Neural cell (in vitro differentiated cells): ENCODE measurements around the gene DSCAM. TPM values are rescaled to one million over a fixed set of nuclear protein-coding genes. Genes with fewer than 3 reads are reported as not detected.

Experiments
- H2AFZ ChIP-seq: fragments of 200-600, 300-800 bp; sonication (generic), shearing (Covaris generic); 2 replicates; pipeline ENCODE4 v1.6.0; 2014; ENCODE audit warnings: low read depth, mild to moderate bottlenecking, antibody characterized with exemption, low read length, moderate library complexity
- H3F3A ChIP-seq: fragments of 200-600 bp; shearing (Covaris generic); 2 replicates; pipeline ENCODE4 v1.6.1; 2016; ENCODE audit warnings: mild to moderate bottlenecking, moderate library complexity, mixed read lengths, antibody characterized with exemption, low read length; ENCODE audit not compliant: insufficient read depth, poor library complexity, severe bottlenecking
- H3K27ac ChIP-seq: fragments of 200-600, 300-800 bp; sonication (generic), shearing (Covaris generic); 2 replicates; pipeline ENCODE4 v1.5.1; 2014; ENCODE audit warnings: mild to moderate bottlenecking, low read length, moderate library complexity
- H3K27me3 ChIP-seq: fragments of 300-800, 200-600 bp; sonication (generic), shearing (Covaris generic); 2 replicates; pipeline ENCODE4 v1.6.0; 2014; ENCODE audit warnings: mild to moderate bottlenecking, low read depth, low read length, moderate library complexity; ENCODE audit not compliant: insufficient read depth
- H3K36me3 ChIP-seq: fragments of 300-800, 200-600 bp; sonication (generic), shearing (Covaris generic); 2 replicates; pipeline ENCODE4 v1.5.1; 2014; ENCODE audit warnings: mild to moderate bottlenecking, antibody characterized with exemption, low read length, moderate library complexity; ENCODE audit not compliant: insufficient read depth
- H3K4me2 ChIP-seq: fragments of 300-800, 200-600 bp; sonication (generic), shearing (Covaris generic); 2 replicates; pipeline ENCODE4 v1.6.0; 2014; ENCODE audit warnings: mild to moderate bottlenecking, low read length
- H3K4me3 ChIP-seq: fragments of 300-800, 200-600 bp; sonication (generic), shearing (Covaris generic); 2 replicates; pipeline ENCODE4 v1.5.1; 2014; ENCODE audit warnings: mild to moderate bottlenecking, low read length, moderate library complexity
- H3K79me2 ChIP-seq: fragments of 200-600 bp; shearing (Covaris generic); replicated peaks from 2 replicates; pipeline ENCODE4 v1.6.0; 2014; ENCODE audit warnings: mild to moderate bottlenecking, low read length, moderate library complexity; ENCODE audit not compliant: insufficient read depth
- H3K9ac ChIP-seq: fragments of 300-800, 200-600 bp; sonication (generic), shearing (Covaris generic); 2 replicates; pipeline ENCODE4 v1.6.1; 2016; ENCODE audit warnings: mild to moderate bottlenecking, low read length, mixed read lengths
- H3K9me2 ChIP-seq: fragments of 200-600 bp; shearing (Covaris generic); 2 replicates; pipeline ENCODE4 v1.6.1; 2016; ENCODE audit warnings: mild to moderate bottlenecking, low read length, mixed read lengths; ENCODE audit not compliant: insufficient read depth
- H3K9me3 ChIP-seq: fragments of 200-600, 300-800 bp; sonication (generic), shearing (Covaris generic); 2 replicates; pipeline ENCODE4 v1.6.1; 2016; ENCODE audit warnings: mild to moderate bottlenecking, mixed run types, low read length, moderate library complexity, mixed read lengths
- H4K20me1 ChIP-seq: fragments of 200-600 bp; shearing (Covaris generic); 2 replicates; pipeline ENCODE4 v1.6.1; 2016; ENCODE audit warnings: mild to moderate bottlenecking, mixed run types; ENCODE audit not compliant: insufficient read depth
- EP300 ChIP-seq: fragments of 450-650 bp; conservative IDR thresholded peaks from 2 replicates; pipeline ENCODE4 v1.6.1; 2014; ENCODE audit warnings: antibody characterized with exemption, mild to moderate bottlenecking, moderate library complexity; ENCODE audit not compliant: poor library complexity, severe bottlenecking
- EZH2 ChIP-seq: fragments of 200-600, 300-800 bp; shearing (Covaris generic), sonication (generic); IDR thresholded peaks from 2 replicates; pipeline ENCODE4 v1.6.1; 2014; ENCODE audit warnings: antibody characterized with exemption, low read length, borderline replicate concordance, mild to moderate bottlenecking; ENCODE audit not compliant: insufficient read depth, poor library complexity, severe bottlenecking
- MXI1 ChIP-seq: fragments of 450-650 bp; conservative IDR thresholded peaks from 2 replicates; pipeline ENCODE4 v1.6.1; 2014; ENCODE audit warnings: antibody characterized with exemption, mild to moderate bottlenecking; ENCODE audit not compliant: poor library complexity, severe bottlenecking
- POLR2AphosphoS5 ChIP-seq: IDR thresholded peaks from 2 replicates; pipeline ENCODE4 v1.6.1; 2012
- RAD21 ChIP-seq: fragments of 450-650 bp; conservative IDR thresholded peaks from 2 replicates; pipeline ENCODE4 v1.6.1; 2014; ENCODE audit warnings: antibody characterized with exemption, mild to moderate bottlenecking, moderate library complexity
- SMC3 ChIP-seq: fragments of 450-650 bp; conservative IDR thresholded peaks from 2 replicates; pipeline ENCODE4 v1.6.1; 2014; ENCODE audit warnings: antibody characterized with exemption, mild to moderate bottlenecking, moderate library complexity; ENCODE audit not compliant: poor library complexity
- TAF1 ChIP-seq: IDR thresholded peaks from 2 replicates; pipeline ENCODE4 v1.6.1; 2012; ENCODE audit warnings: low read depth
- polyA plus RNA-seq: library from polyadenylated mRNA; depleted of rRNA; stranded (reverse); fragments of >200 nt; gene quantifications from 2 replicates; pipeline ENCODE4 v1.2.3, GENCODE V29; 2014
- TF ChIP-seq, protein P1 (sequence below): IDR thresholded peaks from 2 replicates; pipeline ENCODE4 v1.6.1; 2012; ENCODE audit warnings: borderline replicate concordance
- TF ChIP-seq, protein P2 (sequence below): fragments of 450-650 bp; IDR thresholded peaks from 2 replicates; pipeline ENCODE4 v1.5.1; 2014; ENCODE audit warnings: antibody characterized with exemption, mild to moderate bottlenecking, moderate library complexity; ENCODE audit not compliant: poor library complexity, severe bottlenecking

The DSCAM gene
- polyA plus RNA-seq, 1 donor from 2014 or later, result 5.3 TPM

DNA sequence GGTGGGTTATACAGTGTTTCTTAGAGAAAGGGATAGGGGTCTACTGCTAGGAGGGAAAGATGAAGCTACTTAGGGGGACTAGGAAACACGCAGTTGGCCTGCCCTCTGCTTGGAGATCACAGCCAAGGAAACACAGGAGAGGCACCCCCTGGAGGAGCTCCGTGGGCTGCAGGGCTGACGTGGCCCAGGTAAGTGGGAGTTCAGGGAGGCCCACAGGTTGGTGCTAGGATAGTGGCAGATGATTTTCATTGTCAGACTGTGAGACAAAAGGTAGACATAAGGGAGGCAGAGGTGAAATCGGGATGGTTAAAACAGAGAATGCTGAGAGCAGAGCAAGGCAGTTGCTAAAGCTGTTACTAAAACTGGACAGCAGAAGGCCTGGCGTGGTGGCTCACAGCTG lies 463.0 kb downstream of the DSCAM start:
- TF ChIP-seq EZH2 (no peak), TAF1 (no peak), SMC3 (no peak)
- TF ChIP-seq, protein P1, sequence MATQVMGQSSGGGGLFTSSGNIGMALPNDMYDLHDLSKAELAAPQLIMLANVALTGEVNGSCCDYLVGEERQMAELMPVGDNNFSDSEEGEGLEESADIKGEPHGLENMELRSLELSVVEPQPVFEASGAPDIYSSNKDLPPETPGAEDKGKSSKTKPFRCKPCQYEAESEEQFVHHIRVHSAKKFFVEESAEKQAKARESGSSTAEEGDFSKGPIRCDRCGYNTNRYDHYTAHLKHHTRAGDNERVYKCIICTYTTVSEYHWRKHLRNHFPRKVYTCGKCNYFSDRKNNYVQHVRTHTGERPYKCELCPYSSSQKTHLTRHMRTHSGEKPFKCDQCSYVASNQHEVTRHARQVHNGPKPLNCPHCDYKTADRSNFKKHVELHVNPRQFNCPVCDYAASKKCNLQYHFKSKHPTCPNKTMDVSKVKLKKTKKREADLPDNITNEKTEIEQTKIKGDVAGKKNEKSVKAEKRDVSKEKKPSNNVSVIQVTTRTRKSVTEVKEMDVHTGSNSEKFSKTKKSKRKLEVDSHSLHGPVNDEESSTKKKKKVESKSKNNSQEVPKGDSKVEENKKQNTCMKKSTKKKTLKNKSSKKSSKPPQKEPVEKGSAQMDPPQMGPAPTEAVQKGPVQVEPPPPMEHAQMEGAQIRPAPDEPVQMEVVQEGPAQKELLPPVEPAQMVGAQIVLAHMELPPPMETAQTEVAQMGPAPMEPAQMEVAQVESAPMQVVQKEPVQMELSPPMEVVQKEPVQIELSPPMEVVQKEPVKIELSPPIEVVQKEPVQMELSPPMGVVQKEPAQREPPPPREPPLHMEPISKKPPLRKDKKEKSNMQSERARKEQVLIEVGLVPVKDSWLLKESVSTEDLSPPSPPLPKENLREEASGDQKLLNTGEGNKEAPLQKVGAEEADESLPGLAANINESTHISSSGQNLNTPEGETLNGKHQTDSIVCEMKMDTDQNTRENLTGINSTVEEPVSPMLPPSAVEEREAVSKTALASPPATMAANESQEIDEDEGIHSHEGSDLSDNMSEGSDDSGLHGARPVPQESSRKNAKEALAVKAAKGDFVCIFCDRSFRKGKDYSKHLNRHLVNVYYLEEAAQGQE, result no peak
- TF ChIP-seq, protein P2, sequence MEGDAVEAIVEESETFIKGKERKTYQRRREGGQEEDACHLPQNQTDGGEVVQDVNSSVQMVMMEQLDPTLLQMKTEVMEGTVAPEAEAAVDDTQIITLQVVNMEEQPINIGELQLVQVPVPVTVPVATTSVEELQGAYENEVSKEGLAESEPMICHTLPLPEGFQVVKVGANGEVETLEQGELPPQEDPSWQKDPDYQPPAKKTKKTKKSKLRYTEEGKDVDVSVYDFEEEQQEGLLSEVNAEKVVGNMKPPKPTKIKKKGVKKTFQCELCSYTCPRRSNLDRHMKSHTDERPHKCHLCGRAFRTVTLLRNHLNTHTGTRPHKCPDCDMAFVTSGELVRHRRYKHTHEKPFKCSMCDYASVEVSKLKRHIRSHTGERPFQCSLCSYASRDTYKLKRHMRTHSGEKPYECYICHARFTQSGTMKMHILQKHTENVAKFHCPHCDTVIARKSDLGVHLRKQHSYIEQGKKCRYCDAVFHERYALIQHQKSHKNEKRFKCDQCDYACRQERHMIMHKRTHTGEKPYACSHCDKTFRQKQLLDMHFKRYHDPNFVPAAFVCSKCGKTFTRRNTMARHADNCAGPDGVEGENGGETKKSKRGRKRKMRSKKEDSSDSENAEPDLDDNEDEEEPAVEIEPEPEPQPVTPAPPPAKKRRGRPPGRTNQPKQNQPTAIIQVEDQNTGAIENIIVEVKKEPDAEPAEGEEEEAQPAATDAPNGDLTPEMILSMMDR, result no peak
- Histone ChIP-seq H3K79me2 (no peaks in the 10 kb centered on the region), H3K9ac (no peak overlapping the region), H3K9me3 (no peaks in the 10 kb centered on the region), H3K27me3 (no peaks in the 10 kb centered on the region), H4K20me1 (no peaks in the 10 kb centered on the region), H3K27ac (no peak overlapping the region), H3K4me3 (no peak overlapping the region), H3K4me2 (no peak overlapping the region), H3K36me3 (no peaks in the 10 kb centered on the region), H2AFZ (no peak overlapping the region), H3K9me2 (no peaks in the 10 kb centered on the region), H3F3A (peaks cover 2% of the 10 kb centered on the region)

DNA sequence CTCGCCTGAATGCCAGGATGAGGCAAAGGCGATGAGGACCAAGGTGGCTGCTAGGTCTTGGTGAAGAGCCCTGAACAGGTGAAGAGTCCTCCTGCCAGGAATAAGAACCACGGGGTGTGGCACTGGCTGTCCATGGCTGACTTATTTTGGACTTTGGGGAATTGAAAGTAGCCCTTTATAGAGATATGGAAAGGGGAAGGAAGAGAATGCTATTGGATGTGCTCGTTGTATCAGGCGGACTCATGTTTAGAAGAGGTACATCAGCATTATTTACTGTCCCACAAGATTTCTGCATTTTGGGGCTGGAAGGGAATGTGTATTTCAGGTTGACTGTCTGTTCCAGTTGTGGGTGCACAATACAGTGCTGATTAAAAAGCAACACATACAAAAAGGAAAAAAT lies 465.8 kb downstream of the DSCAM start:
- Histone ChIP-seq H2AFZ (no peak overlapping the region), H3K9ac (no peak overlapping the region), H4K20me1 (no peaks in the 10 kb centered on the region), H3K79me2 (no peaks in the 10 kb centered on the region), H3K9me3 (no peaks in the 10 kb centered on the region), H3K4me2 (no peak overlapping the region), H3K27me3 (no peaks in the 10 kb centered on the region), H3K4me3 (no peak overlapping the region), H3F3A (no peaks in the 10 kb centered on the region), H3K9me2 (no peaks in the 10 kb centered on the region), H3K36me3 (no peaks in the 10 kb centered on the region), H3K27ac (no peak overlapping the region)
- TF ChIP-seq, protein P2, result no peak
- TF ChIP-seq, protein P1, result no peak
- no peak for TF ChIP-seq TAF1
- no peak for TF ChIP-seq EZH2
- no peak for TF ChIP-seq RAD21
- TF ChIP-seq MXI1, result no peak
- TF ChIP-seq EP300, result no peak
- no peak for TF ChIP-seq POLR2AphosphoS5
- TF ChIP-seq SMC3, result no peak
